Mucosa of rectum (tissue), 2 donors: ENCODE data around the gene PAQR9.

Experiments used
- H3K27ac ChIP-seq, 2 donors: one replicate each; pipeline ENCODE4 v1.7.0; 2013; ENCODE audit warnings: inconsistent platforms in 2 of 2, low read depth in 2 of 2, low read length in 2 of 2
- H3K27me3 ChIP-seq, 2 donors: one replicate each; pipeline ENCODE4 v1.7.0; 2013; ENCODE audit warnings: low read length in 2 of 2; ENCODE audit not compliant: control insufficient read depth in 2 of 2, insufficient read depth in 2 of 2
- H3K36me3 ChIP-seq, 2 donors: one replicate each; pipeline ENCODE4 v1.7.0; 2013; ENCODE audit warnings: low read length in 2 of 2; ENCODE audit not compliant: control insufficient read depth in 2 of 2, insufficient read depth in 2 of 2
- H3K4me1 ChIP-seq, 2 donors: one replicate each; pipeline ENCODE4 v1.7.0; 2013; ENCODE audit warnings: low read length in 2 of 2, mild to moderate bottlenecking in 1 of 2; ENCODE audit not compliant: control insufficient read depth in 2 of 2, insufficient read depth in 2 of 2
- H3K4me3 ChIP-seq, 2 donors: one replicate each; pipeline ENCODE4 v1.7.0; 2013; ENCODE audit warnings: low read length in 2 of 2
- H3K9ac ChIP-seq, 2 donors: one replicate each; pipeline ENCODE4 v1.7.0; 2013; ENCODE audit warnings: low read length in 2 of 2, low read depth in 1 of 2, mild to moderate bottlenecking in 1 of 2
- H3K9me3 ChIP-seq, 2 donors: one replicate each; pipeline ENCODE4 v1.7.0; 2013; ENCODE audit warnings: low read length in 2 of 2; ENCODE audit not compliant: control insufficient read depth in 2 of 2
- donor health status: healthy.
- donor health status: Normal muscosa, but diverticular disease.

Gene PAQR9

GRCh38 chr3:142941373-142942123 lies 21.9 kb downstream of the PAQR9 start:
- no peak overlapping the region for H3K9ac ChIP-seq
- no peaks in the 10 kb centered on the region for H3K36me3 ChIP-seq
- no peaks in the 10 kb centered on the region for H3K4me1 ChIP-seq
- no peak overlapping the region for H3K27ac ChIP-seq
- H3K9me3 ChIP-seq, result no peaks in the 10 kb centered on the region
- no peak overlapping the region for H3K4me3 ChIP-seq
- H3K27me3 ChIP-seq, result no peaks in the 10 kb centered on the region

GRCh38 chr3:142940472-142940871 lies 23.0 kb downstream of the PAQR9 start:
- peaks cover 0 to 6% of the 10 kb centered on the region in 2 donors for H3K4me1 ChIP-seq
- H3K4me3 ChIP-seq, result no peak overlapping the region
- H3K9ac ChIP-seq, result no peak overlapping the region
- H3K36me3 ChIP-seq, result no peaks in the 10 kb centered on the region
- no peaks in the 10 kb centered on the region for H3K27me3 ChIP-seq
- no peak overlapping the region for H3K27ac ChIP-seq
- no peaks in the 10 kb centered on the region for H3K9me3 ChIP-seq

GRCh38 chr3:142940000-142940399 lies 23.5 kb downstream of the PAQR9 start:
- Histone ChIP-seq H3K4me1 (peaks cover 0 to 6% of the 10 kb centered on the region in 2 donors), H3K9me3 (no peaks in the 10 kb centered on the region), H3K4me3 (no peak overlapping the region), H3K9ac (no peak overlapping the region), H3K27me3 (no peaks in the 10 kb centered on the region), H3K27ac (no peak overlapping the region), H3K36me3 (no peaks in the 10 kb centered on the region)

- Histone ChIP-seq H3K4me3 (no peak overlapping the region), H3K9me3 (no peaks in the 10 kb centered on the region), H3K4me1 (peaks cover 0 to 6% of the 10 kb centered on the region in 2 donors), H3K36me3 (no peaks in the 10 kb centered on the region), H3K27me3 (no peaks in the 10 kb centered on the region), H3K9ac (no peak overlapping the region), H3K27ac (no peak overlapping the region)
Observed at GRCh38 chr3:142935963-142936362, 27.5 kb downstream of the PAQR9 start.

- H3K9ac ChIP-seq, result no peak overlapping the region
- no peaks in the 10 kb centered on the region for H3K9me3 ChIP-seq
- H3K27ac ChIP-seq, result no peak overlapping the region
- H3K4me1 ChIP-seq, result peaks cover 0 to 11% of the 10 kb centered on the region in 2 donors
- H3K36me3 ChIP-seq, result no peaks in the 10 kb centered on the region
- no peaks in the 10 kb centered on the region for H3K27me3 ChIP-seq
- H3K4me3 ChIP-seq, result no peak overlapping the region
Observed at GRCh38 chr3:142934887-142935269, 28.6 kb downstream of the PAQR9 start.

GRCh38 chr3:142934128-142934886 lies 29.2 kb downstream of the PAQR9 start:
- no peak overlapping the region for H3K9ac ChIP-seq
- no peak overlapping the region for H3K4me3 ChIP-seq
- H3K27me3 ChIP-seq, result no peaks in the 10 kb centered on the region
- no peaks in the 10 kb centered on the region for H3K9me3 ChIP-seq
- H3K36me3 ChIP-seq, result no peaks in the 10 kb centered on the region
- H3K27ac ChIP-seq, result no peak overlapping the region
- peaks cover 0 to 11% of the 10 kb centered on the region in 2 donors for H3K4me1 ChIP-seq

GRCh38 chr3:142931222-142931621 lies 32.3 kb downstream of the PAQR9 start:
- Histone ChIP-seq H3K27me3 (no peaks in the 10 kb centered on the region), H3K4me1 (peaks cover 0 to 10% of the 10 kb centered on the region in 2 donors), H3K36me3 (no peaks in the 10 kb centered on the region), H3K4me3 (no peak overlapping the region), H3K9me3 (no peaks in the 10 kb centered on the region), H3K27ac (no peak overlapping the region), H3K9ac (no peak overlapping the region)

- Histone ChIP-seq H3K4me3 (no peak overlapping the region), H3K27me3 (no peaks in the 10 kb centered on the region), H3K4me1 (peaks cover 0 to 6% of the 10 kb centered on the region in 2 donors), H3K9ac (no peak overlapping the region), H3K36me3 (no peaks in the 10 kb centered on the region), H3K27ac (no peak overlapping the region), H3K9me3 (no peaks in the 10 kb centered on the region)
Observed at GRCh38 chr3:142930463-142930862, 33.0 kb downstream of the PAQR9 start.

- Histone ChIP-seq H3K9ac (no peak overlapping the region), H3K27me3 (no peaks in the 10 kb centered on the region), H3K9me3 (no peaks in the 10 kb centered on the region), H3K27ac (no peak overlapping the region), H3K4me3 (no peak overlapping the region), H3K36me3 (no peaks in the 10 kb centered on the region), H3K4me1 (peaks cover 0 to 6% of the 10 kb centered on the region in 2 donors)
Observed at GRCh38 chr3:142929890-142930289, 33.6 kb downstream of the PAQR9 start.

- H3K4me3 ChIP-seq, result no peak overlapping the region
- H3K9me3 ChIP-seq, result no peaks in the 10 kb centered on the region
- H3K27me3 ChIP-seq, result no peaks in the 10 kb centered on the region
- no peak overlapping the region for H3K9ac ChIP-seq
- peaks cover 0 to 6% of the 10 kb centered on the region in 2 donors for H3K4me1 ChIP-seq
- no peak overlapping the region for H3K27ac ChIP-seq
- H3K36me3 ChIP-seq, result no peaks in the 10 kb centered on the region
Observed at GRCh38 chr3:142929109-142929508, 34.4 kb downstream of the PAQR9 start.
